Muscle of arm (tissue), 12 donors: ENCODE data around the gene MIGA1. TPM values are rescaled to one million over a fixed set of nuclear protein-coding genes. Genes with fewer than 3 reads are reported as not detected.
A peak's percentile ranks its signal among the peaks of the same experiment; 100 is the strongest.
"Not testable (repeated sequence)": the region's sequence is repeated elsewhere in the genome, so short reads cannot be mapped to it uniquely, and the experiment has no call there.

Experiments
- DNase-seq: peaks from one replicate; pipeline ENCODE4 v3.0.0-alpha.2; 2013
- polyA plus RNA-seq, 12 donors: library from polyadenylated mRNA; unstranded; fragments of 120-200 nt; gene quantifications; one replicate each; pipeline ENCODE4 v1.2.1, GENCODE V29; 2013; ENCODE audit not compliant: insufficient read length in 12 of 12

MIGA1 gene
- polyA plus RNA-seq, 12 donors, result 9.6 to 86.4 (median 12.9) TPM

DNA sequence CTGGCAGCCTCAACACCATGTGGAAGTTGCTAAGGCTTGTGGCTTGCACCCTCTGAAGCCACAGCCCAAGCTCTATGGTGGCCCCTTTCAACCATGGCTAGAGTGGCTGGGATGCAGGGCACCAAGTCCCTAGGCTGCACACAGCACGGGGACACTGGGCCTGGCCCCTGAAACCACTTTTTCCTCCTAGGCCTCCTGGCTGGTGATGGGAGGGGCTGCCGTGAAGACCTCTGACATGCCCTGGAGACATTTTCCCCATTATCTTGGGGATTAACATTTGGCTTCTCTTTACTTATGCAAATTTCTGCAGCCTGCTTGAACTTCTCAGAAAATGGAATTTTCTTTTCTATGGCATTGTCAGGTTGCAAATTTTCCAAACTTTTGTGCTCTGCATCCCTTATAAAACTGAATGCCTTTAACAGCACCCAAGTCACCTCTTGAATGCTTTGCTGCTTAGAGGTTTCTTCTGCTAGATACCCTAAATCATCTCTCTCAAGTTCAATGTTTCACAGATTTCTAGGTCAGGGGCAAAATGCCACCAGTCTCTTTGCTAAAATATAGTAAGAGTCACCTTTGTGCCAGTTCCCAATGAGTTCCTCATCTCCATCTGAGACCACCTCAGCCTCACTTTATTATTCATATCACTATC lies 6.8 kb downstream of the MIGA1 start:
- DNase-seq, result not testable (repeated sequence)

DNA sequence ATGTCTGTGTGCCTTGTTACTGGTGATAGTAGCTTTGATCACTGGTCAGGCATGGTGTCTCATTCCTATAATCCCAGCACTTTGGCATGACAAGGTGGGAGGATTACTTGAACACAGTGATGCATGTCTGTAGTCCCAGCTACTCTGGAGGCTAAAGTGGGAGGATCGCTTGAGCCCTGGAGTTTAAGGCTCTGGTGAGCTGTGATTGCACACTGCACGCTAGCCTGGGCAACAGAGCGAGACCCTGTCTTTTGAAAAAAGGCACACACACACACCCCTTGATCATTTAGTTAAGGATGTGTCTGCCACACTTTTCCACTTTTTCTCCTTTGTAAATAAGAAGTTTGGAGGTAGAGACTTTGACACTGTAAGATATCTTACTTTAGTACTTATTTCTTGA lies 15.1 kb downstream of the MIGA1 start:
- DNase-seq, result no peak

DNA sequence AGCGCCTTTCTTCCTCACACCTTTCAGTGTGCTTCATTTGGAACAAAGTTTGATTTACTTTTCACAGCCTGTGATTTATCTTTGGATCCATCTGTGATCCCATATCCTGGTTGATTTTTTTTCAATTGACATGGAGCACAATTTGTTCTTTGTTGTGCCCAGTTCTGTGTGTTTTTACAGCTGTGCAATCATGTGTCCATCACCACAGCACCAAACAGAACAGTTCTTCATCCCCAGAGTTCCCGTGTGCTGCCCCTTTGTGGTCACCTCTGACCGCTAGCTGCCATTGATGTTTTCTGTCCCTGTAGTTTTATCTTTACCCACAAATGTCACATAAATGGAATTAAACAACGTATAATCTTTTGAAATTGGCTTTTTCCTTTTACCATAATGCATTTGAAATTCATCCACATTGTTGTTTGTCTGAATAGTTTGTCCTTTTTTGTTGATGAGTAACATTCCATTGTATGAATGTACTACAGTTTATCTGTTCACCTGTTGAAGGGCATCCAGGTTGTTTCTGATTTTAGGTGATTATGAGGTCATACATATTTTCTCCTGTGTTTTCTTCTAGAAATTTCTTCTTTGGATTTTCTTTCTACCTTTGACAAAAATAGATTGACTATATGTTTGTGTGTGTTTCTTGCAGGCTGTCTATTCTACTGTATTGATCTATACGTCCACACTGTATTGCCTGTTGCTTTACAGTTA lies 17.4 kb downstream of the MIGA1 start:
- no peak for DNase-seq

DNA sequence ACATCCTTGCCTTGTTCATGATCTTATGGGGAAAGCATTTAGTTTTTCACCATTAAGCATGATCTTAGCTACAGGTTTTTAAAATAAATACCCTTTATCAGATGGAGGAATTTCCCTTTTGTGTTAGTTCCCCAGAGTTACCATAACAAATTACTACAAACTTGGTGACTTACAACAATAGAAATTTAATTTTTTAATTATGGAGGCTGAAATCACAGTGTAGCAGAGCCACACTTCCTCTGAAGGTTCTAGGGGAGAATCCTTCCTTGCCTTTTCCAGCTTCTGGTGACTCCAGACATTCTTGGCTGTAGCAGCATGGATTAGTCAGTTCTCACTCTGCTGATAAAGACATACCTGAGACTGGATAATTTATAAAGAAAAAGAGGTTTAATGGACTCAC lies 18.5 kb downstream of the MIGA1 start:
- no peak for DNase-seq

DNA sequence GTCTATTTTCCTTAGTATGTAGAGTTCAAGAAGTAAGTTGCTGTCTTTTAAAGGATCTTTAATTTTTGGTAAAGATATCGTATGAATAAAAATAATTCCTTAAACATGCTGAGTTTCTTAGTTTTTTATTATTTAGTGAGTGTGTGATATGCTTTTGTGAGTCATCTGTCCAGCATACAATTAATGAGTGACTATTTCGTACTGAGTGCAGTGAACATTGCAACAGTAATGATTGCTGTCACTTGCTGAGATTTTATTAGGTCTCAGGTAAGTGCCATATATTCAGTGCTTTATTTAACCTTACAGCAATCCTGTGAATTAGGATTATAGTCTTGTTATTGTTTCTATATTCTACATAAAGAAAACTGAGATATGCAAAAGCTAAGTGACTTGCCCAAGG lies 22.6 kb downstream of the MIGA1 start:
- DNase-seq, result no peak

DNA sequence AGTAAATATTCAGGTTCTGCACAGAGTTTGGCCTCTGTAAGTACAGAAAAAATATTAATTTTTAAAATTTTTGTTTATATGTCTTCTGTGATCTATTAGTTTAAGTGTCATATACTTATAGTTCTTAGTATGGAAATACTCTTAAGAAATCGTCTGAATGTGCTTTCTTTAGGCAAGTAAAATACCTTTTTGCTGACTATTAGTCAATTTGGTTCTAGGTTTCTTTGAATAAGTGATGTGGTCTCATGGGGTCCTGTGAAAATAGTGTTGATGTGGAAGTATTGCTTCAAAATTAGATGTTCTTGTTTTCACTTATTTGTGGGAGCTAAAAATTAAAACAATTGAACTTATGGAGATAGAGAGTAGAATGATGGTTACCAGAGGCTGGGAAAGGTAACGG lies 23.9 kb downstream of the MIGA1 start:
- no peak for DNase-seq

DNA sequence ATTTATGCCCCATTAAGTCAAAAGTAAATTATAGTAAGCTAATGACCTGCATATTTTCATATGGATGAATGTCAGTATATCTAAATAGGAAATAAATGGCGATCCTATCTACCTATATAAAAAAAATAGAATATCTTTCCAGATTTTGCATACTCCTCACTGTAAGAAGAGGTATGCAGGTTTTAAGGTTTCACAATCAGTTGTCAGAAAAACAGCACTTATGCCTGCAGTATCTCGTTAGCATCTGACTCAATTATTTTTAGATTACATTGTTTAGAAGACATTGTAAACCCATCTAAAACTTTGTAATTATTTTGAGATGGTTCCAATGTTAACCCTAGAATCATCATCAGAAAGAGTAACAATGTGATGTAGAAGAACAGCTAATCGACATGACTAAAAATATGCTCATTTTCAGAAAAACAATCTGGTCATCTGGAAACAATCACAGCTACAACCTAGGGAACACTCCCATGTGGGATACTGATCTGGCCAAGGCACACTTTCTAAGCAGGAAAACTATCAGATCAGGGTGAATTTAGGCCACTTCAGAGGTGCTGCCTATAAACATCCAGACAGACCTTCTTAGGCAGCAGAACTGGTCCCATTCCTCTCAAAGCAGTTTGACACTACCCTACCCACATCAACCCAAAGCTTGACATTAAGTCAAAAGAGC lies 30.5 kb downstream of the MIGA1 start:
- DNase-seq, result not testable (repeated sequence)

DNA sequence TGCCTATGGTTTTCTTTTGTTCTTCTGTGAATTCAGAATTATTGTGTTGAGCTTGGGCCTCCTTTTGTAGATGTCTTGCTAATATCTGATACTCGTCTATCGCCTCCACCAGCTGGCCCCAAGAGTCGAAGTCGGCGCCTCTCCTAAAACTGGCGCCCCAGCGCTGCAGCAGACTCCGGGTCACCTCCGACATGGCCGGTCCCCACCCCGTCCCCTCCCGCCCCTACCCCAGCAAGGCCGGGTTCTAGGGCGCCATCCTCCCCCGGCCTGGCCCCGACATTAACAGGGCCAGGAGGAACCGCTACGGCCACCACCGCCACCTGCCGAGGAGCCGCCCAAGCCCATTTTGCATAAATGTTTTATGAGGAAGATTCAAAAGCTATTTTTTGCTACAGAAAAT lies 32.1 kb downstream of the MIGA1 start:
- DNase-seq, result not testable (repeated sequence)

DNA sequence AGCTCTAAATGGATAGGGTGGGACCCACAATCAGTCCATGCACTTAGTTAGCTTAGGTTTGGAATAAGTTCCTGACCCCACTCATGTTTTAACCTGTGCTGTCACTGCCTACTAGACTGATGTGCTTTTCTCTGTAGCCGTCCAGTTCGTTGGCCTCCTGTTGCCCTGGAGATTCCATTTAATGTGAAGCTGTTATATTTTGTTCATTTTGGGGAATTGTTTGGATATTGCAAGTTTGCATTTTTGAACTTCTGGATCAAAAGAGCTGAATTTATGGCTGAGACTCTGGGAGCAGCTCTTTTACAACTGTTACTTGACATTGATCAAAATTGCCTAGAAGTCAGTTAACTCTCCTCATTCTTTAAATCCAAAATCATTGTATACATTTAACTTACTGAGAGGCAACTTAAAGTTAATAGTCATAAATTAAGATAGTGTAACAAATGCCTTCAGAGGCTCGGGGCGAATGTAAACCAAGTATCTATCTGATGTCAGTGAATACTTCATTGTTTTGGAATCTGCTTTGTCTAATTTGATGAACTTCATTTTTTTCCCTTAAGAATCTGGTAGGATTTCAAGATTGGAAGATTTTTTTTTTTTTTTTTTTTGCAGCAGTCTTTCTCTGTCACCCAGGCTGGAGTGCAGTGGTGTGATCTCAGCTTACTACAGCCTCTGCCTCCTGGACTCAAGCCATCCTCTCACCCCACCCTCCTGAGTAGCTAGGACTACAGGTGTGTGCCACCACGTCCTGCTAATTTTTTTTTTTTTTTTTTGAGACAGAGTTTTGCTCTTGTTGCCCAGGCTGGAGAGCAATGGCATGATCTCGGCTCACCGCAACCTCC lies 38.1 kb downstream of the MIGA1 start:
- no peak for DNase-seq

DNA sequence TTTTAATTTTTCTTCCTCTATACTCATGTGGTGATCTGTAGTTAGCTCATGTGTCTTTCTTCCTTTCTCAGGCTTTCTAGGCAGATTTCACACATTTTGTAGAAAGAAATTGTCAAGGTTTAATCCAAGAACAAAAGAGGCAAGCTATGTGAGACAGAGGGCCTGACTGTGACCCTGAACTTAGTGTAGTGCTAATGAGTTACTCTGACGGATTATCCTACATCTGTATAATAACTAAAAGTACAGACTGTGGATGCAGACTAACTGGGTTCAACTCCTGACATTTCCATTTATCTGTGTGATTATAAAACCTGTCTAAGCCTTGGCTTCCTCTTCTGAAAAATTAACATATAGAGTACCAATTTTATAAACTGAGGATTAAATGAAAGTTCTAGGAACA lies 40.7 kb downstream of the MIGA1 start:
- DNase-seq, result no peak

DNA sequence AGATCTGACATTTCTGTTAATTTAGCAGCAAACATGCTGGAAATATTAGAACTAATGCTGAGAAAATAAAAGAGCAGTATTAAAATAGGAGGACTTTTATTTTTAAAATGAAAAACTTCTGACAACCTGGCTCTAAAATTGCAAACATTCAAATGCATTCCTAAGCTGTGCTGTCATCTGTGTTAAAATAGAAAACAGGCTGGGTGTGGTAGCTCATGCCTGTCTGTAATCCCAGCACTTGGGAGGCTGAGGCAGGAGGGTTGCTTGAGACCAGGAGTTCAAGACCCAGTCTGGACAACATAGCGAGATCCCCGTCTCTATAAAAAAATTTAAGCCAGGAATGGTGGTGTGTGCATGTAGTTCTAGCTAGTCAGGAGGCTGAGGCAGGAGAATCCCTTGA lies 44.6 kb downstream of the MIGA1 start:
- no peak for DNase-seq

DNA sequence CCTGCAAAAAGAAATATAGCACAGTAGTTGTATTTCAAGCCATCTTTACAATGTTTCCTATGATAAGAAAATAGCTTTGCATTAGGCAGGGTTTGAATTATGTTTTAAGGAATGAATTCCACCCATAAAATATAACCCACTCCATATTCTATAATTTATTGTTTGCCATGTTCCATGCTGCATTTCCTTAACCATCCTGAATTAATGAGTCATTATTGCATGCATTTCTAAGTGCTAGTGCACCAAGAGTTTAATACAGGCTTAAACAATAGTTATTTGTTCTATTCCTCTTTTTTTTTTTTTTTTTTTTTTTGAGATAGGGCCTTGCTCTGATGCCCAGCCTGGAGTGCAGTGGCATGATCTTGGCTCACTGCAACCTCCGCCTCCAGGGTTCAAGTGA lies 45.2 kb downstream of the MIGA1 start:
- DNase-seq, result no peak

DNA sequence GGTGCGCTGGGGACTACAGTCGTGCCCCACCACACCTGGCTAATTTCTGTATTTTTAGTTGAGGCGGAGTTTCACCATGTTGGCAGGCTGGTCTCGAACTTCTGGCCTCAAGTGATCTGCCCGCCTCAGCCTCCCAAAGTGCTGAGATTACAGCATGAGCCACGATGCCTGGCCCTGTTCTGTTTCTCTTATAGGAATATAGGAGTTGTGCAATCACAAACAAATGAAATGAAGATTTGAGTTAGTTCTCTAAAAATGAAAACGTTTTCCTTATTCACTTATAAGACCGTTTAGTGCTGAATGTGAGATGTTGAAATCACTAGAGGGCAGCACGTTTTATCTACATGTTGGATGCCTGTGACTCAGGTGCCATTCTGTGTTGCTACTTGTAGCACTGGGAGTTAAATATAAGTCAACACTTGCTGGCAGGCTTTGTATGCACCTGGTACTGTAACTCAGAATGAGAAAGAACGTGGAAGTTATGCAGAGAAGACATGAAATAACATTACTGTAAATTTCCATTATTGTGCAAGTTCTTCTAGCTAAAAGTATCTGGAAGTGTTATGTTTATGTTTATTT lies 45.8 kb downstream of the MIGA1 start:
- no peak for DNase-seq

DNA sequence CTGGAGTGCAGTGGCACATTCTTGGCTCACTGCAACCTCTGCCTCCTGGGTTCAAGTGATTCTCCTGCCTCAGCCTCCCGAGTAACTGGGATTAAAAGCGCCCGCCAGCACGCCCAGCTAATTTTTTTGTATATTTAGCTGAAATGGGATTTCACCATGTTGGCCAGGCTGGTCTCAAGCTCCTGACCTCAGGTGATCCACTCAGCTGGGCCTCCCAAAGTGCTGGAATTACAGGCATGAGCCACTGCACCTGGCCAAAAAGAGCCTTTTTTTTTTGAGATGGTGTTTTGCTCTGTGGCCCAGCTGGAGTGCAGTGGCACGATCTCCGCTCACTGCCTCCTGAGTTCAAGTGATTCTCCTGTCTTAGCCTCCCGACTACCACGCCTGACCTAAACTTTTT lies 47.4 kb downstream of the MIGA1 start:
- DNase-seq, result not testable (repeated sequence)

DNA sequence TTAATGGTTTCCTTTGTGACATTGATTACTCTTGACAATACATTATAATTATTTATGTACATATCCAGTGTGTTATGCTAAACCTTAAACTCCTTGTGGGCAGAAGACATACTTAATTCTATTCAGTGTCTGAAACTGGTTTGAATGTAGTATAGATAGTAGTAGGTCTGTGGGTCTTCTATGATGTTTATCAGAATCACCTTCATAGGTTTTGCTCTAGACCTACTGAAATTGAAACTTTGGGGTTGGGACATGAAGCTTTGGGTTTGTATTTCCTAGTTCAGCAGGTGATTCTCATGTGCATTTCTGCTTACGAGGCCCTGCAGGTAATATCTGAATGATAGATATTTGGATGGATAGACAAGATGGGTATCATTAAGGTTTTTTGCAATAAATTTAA lies 48.6 kb downstream of the MIGA1 start:
- no peak for DNase-seq

DNA sequence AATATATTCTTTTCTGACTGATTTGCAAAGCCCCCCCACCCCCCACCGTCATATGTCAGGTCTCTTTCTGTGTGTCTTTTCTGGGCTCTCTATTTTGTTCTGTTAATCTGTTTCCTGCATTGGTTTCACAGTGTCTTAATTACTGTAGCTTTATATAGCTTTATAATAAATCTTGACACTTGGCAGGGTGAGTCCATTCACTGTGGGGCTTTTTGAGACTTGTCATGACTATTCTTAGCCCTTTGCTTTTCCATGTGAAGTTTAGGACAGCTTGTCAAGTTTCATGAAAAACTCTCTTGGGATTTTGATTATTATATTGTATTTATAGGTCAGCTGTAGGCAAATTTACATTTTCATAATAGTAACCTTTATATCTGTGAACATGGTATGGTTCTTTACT lies 50.4 kb downstream of the MIGA1 start:
- no peak for DNase-seq

DNA sequence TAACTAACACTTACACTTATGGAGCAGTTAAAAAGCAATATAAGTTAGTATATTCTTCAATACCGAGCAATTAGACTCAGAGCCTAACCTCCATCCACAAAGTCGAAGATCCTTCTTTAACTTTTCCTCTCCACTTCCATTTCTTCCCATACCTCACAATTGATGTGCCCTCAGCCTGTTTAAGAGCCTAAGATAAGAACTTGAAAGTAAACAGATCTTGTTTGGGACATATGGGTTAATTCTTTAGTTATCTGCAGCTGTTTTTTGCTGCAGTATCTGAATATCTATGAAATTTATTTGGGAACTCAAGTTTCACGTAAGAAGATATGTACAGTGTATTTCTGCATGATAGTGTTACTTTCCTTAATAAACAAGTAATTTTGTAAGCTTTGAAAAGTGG lies 51.5 kb downstream of the MIGA1 start:
- no peak for DNase-seq

DNA sequence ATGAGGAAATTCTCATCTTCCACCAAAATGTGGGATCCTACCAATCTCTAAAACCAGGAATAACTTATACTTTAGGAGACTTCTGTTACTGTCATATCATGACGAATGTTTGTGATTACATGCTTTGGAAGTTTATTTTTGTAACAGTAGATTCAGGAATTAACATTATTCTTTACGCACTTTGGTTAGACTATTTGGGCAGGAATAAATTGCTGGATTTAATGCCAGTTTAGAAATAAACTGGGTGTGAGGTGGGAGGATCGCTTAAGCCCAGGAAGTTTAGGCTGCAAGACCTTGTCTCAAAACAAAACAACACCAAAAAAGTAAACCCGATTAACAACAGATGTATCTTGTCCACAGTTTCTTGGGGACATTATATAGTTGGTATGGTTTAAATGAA lies 52.1 kb downstream of the MIGA1 start:
- DNase-seq, result no peak

DNA sequence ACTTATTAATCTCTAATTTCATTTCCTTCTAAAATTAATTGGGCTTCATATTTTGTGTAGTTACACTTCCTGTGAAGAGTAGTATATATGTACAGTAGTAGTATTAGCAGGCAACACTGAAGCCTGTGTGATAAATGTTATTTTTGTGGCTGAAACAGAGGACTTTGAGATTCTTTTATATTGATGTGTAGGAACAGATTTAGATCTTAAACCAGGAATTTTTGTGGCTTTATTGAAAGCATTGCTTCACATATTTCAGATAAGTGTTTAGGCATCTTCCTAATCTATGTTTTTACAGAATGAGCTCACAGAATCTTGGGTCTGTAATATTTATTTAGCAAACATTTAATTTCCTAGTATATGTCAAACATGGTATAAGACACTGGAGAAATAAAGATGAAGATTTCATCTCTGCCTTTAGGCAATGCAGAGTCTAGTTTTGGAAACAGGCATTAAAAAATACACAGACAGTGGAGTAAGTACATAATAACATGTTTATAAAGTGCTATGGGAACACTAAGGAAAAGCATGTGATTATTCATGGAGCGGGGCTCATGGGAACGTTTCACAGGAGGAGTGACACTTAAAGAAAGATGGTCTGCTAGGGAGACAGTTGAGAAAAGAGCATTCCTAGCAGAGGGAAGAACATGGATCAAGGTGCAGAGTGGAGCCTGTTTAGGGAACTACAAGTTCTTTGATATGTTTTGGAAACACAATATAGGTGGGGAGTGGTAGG lies 52.7 kb downstream of the MIGA1 start:
- DNase-seq, result peak; percentile 74

DNA sequence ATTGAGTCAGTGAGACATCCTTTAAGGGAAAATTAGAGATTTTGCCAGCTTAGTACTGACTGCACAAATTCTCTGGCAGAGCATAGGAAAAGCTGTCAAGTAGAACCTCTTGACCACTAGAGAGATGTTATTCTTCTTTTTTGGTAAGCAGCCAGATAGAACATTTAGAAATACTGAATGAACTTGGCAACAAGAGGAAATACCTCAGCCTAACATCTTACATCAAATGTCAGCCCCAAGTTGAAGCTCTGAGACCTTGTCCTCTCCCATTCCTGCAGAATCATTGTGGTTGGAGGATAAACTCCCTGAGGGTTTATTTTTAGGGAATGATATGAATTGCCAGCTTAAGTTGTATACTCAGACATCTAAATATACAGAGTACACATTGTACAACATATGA lies 53.5 kb downstream of the MIGA1 start:
- DNase-seq, result peak; percentile 81

DNA sequence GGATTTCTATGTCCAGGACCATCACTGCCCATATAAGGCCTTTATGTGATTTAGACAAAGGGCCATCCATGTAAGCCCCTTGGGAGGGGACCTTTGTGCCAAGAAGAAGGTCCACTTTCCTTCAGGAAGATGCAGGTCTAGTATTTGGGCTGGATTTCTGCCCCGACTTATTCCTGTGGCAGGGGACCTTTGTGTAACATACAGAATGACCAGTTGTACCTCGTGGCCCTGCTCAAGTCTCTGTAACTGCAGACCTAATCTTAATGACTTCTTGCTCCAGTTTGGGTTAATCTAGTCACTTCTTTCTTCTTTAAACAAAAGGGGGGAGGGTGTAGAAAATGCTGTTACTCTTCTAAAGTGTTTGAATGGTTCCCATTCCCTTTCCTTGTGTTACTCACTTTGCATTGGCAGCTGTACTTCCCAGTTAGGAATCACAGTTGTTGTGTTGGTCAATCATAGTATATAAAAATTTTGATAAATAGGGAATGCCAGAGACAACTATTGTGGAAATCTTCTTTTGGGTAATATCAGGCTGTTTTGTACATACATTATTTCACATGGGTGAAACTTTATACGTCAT lies 54.2 kb downstream of the MIGA1 start:
- DNase-seq, result no peak
